H1 (cell line): ENCODE measurements around the gene TMEM209. TPM values are rescaled to one million over a fixed set of nuclear protein-coding genes. Genes with fewer than 3 reads are reported as not detected.

Experiments
- CTCF ChIA-PET: fragments of 300-600 bp; sonication (Branson Sonifier 250); formaldehyde crosslinking; loops from one replicate; lab custom pipeline; 2021; ENCODE audit not compliant: partially characterized antibody; lab: Charles Lee
- POLR2A ChIA-PET: fragments of 300-600 bp; sonication (Branson Sonifier 250); formaldehyde crosslinking; loops from one replicate; lab custom pipeline; 2021; ENCODE audit warnings: inconsistent platforms; ENCODE audit not compliant: partially characterized antibody; lab: Charles Lee
- DNase-seq, 2 experiments: peaks; one replicate each; pipeline versions ENCODE4 v3.0.0 to v3.0.0-alpha.2; 2010 to 2022; ENCODE audit warnings: low spot score in 2 of 2, low read depth in 1 of 2, mixed read lengths in 1 of 2
- FAIRE-seq: peaks from 2 replicates; lab custom pipeline; 2011; peaks lifted over from hg19 to GRCh38; lab: Jason Lieb, UNC
- H2AFZ ChIP-seq: 2 replicates; pipeline ENCODE4 v1.8.1; 2012; ENCODE audit warnings: low read length, inconsistent platforms
- H2AK5ac ChIP-seq: 2 replicates; pipeline ENCODE4 v1.6.1; 2013; ENCODE audit warnings: low read depth, low read length
- H2BK120ac ChIP-seq: replicated peaks from 2 replicates; pipeline ENCODE3; 2013; ENCODE audit warnings: low read depth, low read length, inconsistent platforms
- H2BK12ac ChIP-seq: 2 replicates; pipeline ENCODE4 v1.6.1; 2013; ENCODE audit warnings: low read depth, low read length
- H2BK15ac ChIP-seq: 2 replicates; pipeline ENCODE4 v1.6.1; 2013; ENCODE audit warnings: low read length
- H2BK20ac ChIP-seq: 2 replicates; pipeline ENCODE4 v1.6.1; 2013; ENCODE audit warnings: low read length
- H2BK5ac ChIP-seq: 2 replicates; pipeline ENCODE4 v1.6.1; 2013; ENCODE audit warnings: low read depth, low read length
- H3K14ac ChIP-seq: 2 replicates; pipeline ENCODE4 v1.6.1; 2013; ENCODE audit warnings: inconsistent platforms; ENCODE audit not compliant: insufficient read length
- H3K18ac ChIP-seq: 2 replicates; pipeline ENCODE4 v1.6.1; 2013; ENCODE audit warnings: low read length; ENCODE audit errors: extremely low read depth
- H3K23ac ChIP-seq: 2 replicates; pipeline ENCODE4 v1.6.1; 2013; ENCODE audit warnings: inconsistent platforms; ENCODE audit not compliant: insufficient read length
- H3K23me2 ChIP-seq: 2 replicates; pipeline ENCODE4 v1.6.1; 2013; ENCODE audit warnings: low read depth, low read length
- H3K27ac ChIP-seq: 2 replicates; pipeline ENCODE4 v1.6.1; 2011; ENCODE audit warnings: low read depth, low read length, inconsistent platforms
- H3K27me3 ChIP-seq, 4 experiments: replicated peaks in 1 of 4; 1 replicate in 1 of 4; 2 replicates in 3 of 4; pipeline versions ENCODE4 v1.6.1 to v1.8.1; 2011 to 2013; ENCODE audit warnings: low read length in 3 of 4, mild to moderate bottlenecking in 3 of 4, inconsistent platforms in 2 of 4, mixed read lengths in 2 of 4, moderate library complexity in 1 of 4; ENCODE audit not compliant: control insufficient read depth in 3 of 4, insufficient read depth in 3 of 4; ENCODE audit errors: extremely low read depth in 1 of 4
- H3K36me3 ChIP-seq, 4 experiments: 2 replicates each; pipeline versions ENCODE4 v1.6.1 to v1.8.1; 2011 to 2013; ENCODE audit warnings: mild to moderate bottlenecking in 4 of 4, low read length in 3 of 4, moderate library complexity in 2 of 4, control low read depth in 1 of 4, inconsistent platforms in 1 of 4; ENCODE audit not compliant: insufficient read depth in 4 of 4, control insufficient read depth in 2 of 4
- H3K4ac ChIP-seq: replicated peaks from 2 replicates; pipeline ENCODE3; 2013; ENCODE audit warnings: low read length, low read depth, mixed read lengths, inconsistent platforms; ENCODE audit not compliant: insufficient read length
- H3K4me1 ChIP-seq, 4 experiments: replicated peaks in 1 of 4; 1 replicate in 1 of 4; 2 replicates in 3 of 4; pipeline versions ENCODE4 v1.6.1 to v1.8.1; 2011 to 2013; ENCODE audit warnings: low read length in 3 of 4, inconsistent platforms in 2 of 4, mixed read lengths in 1 of 4; ENCODE audit not compliant: insufficient read depth in 4 of 4, control insufficient read depth in 3 of 4
- H3K4me2 ChIP-seq, 2 experiments: 2 replicates each; pipeline versions ENCODE4 v1.6.1 to v1.8.1; 2011 to 2013; ENCODE audit warnings: low read depth in 2 of 2, low read length in 2 of 2, control low read depth in 1 of 2, inconsistent platforms in 1 of 2, mild to moderate bottlenecking in 1 of 2; ENCODE audit not compliant: insufficient read depth in 1 of 2
- H3K4me3 ChIP-seq, 4 experiments: fragments of 200-600, 300-600 bp in 1 of 4; sonication (generic), shearing (Covaris generic), sonication (Bioruptor Twin) in 1 of 4; 2 replicates each; pipeline versions ENCODE4 v1.5.1 to v1.8.1; 2011 to 2016; ENCODE audit warnings: low read length in 4 of 4, low read depth in 3 of 4, control low read depth in 2 of 4, inconsistent platforms in 2 of 4, mild to moderate bottlenecking in 2 of 4, mixed read lengths in 1 of 4, moderate library complexity in 1 of 4; ENCODE audit not compliant: insufficient read depth in 2 of 4; ENCODE audit errors: extremely low read depth in 1 of 4
- H3K56ac ChIP-seq: replicated peaks from 2 replicates; pipeline ENCODE3; 2013; ENCODE audit warnings: low read depth, mild to moderate bottlenecking, mixed read lengths, low read length, inconsistent platforms; ENCODE audit not compliant: insufficient read length
- H3K79me1 ChIP-seq: 2 replicates; pipeline ENCODE4 v1.6.1; 2013; ENCODE audit warnings: low read depth, low read length, control low read depth
- H3K79me2 ChIP-seq, 2 experiments: 2 replicates each; pipeline versions ENCODE4 v1.6.1 to v1.8.1; 2012 to 2013; ENCODE audit warnings: low read length in 2 of 2, mild to moderate bottlenecking in 2 of 2, inconsistent platforms in 1 of 2; ENCODE audit not compliant: insufficient read depth in 2 of 2, control insufficient read depth in 1 of 2
- H3K9ac ChIP-seq, 4 experiments: replicated peaks in 1 of 4; 1 replicate in 1 of 4; 2 replicates in 3 of 4; pipeline versions ENCODE4 v1.6.1 to v1.8.1; 2011 to 2013; ENCODE audit warnings: low read depth in 3 of 4, low read length in 3 of 4, control low read depth in 2 of 4, mild to moderate bottlenecking in 2 of 4, moderate library complexity in 2 of 4, inconsistent platforms in 1 of 4; ENCODE audit errors: extremely low read depth in 1 of 4
- H3K9me3 ChIP-seq, 2 experiments: 2 replicates each; pipeline versions ENCODE4 v1.6.1 to v1.8.1; 2012 to 2013; ENCODE audit warnings: mild to moderate bottlenecking in 2 of 2, moderate library complexity in 2 of 2, control low read depth in 1 of 2, inconsistent platforms in 1 of 2, low read depth in 1 of 2, low read length in 1 of 2, mixed read lengths in 1 of 2; ENCODE audit not compliant: insufficient read depth in 2 of 2
- H4K20me1 ChIP-seq, 2 experiments: replicated peaks in 1 of 2; 2 replicates each; pipeline versions ENCODE3 to v1.8.1; 2011 to 2013; ENCODE audit warnings: inconsistent platforms in 2 of 2, low read length in 2 of 2, mild to moderate bottlenecking in 1 of 2; ENCODE audit not compliant: insufficient read depth in 2 of 2, control insufficient read depth in 1 of 2
- H4K5ac ChIP-seq: 2 replicates; pipeline ENCODE4 v1.6.1; 2013; ENCODE audit warnings: low read length, low read depth, mixed read lengths, inconsistent platforms; ENCODE audit not compliant: insufficient read length
- H4K8ac ChIP-seq: 2 replicates; pipeline ENCODE4 v1.8.0; 2013; ENCODE audit warnings: mild to moderate bottlenecking, moderate library complexity, low read length, inconsistent platforms; ENCODE audit not compliant: insufficient read depth; ENCODE audit errors: extremely low read depth
- H4K91ac ChIP-seq: replicated peaks from 2 replicates; pipeline ENCODE3; 2013; ENCODE audit warnings: low read length, mixed read lengths, inconsistent platforms; ENCODE audit not compliant: insufficient read length
- ATF2 ChIP-seq: IDR thresholded peaks from 2 replicates; pipeline ENCODE4 v1.6.1; 2012; ENCODE audit warnings: low read length, inconsistent platforms
- BRCA1 ChIP-seq: IDR thresholded peaks from 2 replicates; pipeline ENCODE4 v1.6.1; 2012; ENCODE audit warnings: low read depth, low read length, improper control_type of control experiment
- CBX8 ChIP-seq: fragments of 300-800, 300-1000 bp; sonication (generic); IDR thresholded peaks from 2 replicates; pipeline ENCODE4 v1.7.1; 2016; ENCODE audit warnings: low read depth, low read length, borderline replicate concordance
- CEBPB ChIP-seq: IDR thresholded peaks from 2 replicates; pipeline ENCODE4 v1.6.1; 2012; ENCODE audit warnings: low read depth, low read length
- CHD1 ChIP-seq: IDR thresholded peaks from 2 replicates; pipeline ENCODE4 v1.6.1; 2012; ENCODE audit warnings: low read depth, low read length, improper control_type of control experiment
- GABPA ChIP-seq: IDR thresholded peaks from 2 replicates; pipeline ENCODE4 v1.6.1; 2011; ENCODE audit warnings: mild to moderate bottlenecking, low read length, moderate library complexity, borderline replicate concordance; ENCODE audit not compliant: insufficient read depth
- HDAC2 ChIP-seq, 2 experiments: fragments of 300-600 bp in 1 of 2; sonication (generic) in 1 of 2; IDR thresholded peaks; 2 replicates each; pipeline ENCODE4 v1.6.1; 2011 to 2012; ENCODE audit warnings: low read depth in 2 of 2, low read length in 2 of 2, mild to moderate bottlenecking in 2 of 2, moderate library complexity in 2 of 2, borderline replicate concordance in 1 of 2, inconsistent platforms in 1 of 2
- NANOG ChIP-seq: IDR thresholded peaks from 2 replicates; pipeline ENCODE4 v1.6.1; 2011; ENCODE audit warnings: low read length, low read depth, mild to moderate bottlenecking, inconsistent platforms; ENCODE audit not compliant: insufficient read depth, poor library complexity, severe bottlenecking
- POLR2A ChIP-seq, 2 experiments: IDR thresholded peaks; 1 replicate in 1 of 2; 2 replicates in 1 of 2; pipeline ENCODE4 v1.6.1; 2011; ENCODE audit warnings: low read depth in 2 of 2, low read length in 2 of 2, mild to moderate bottlenecking in 2 of 2; ENCODE audit errors: control extremely low read depth in 1 of 2
- RNF2 ChIP-seq: fragments of 200-900, 300-1000 bp; sonication (generic); IDR thresholded peaks from 2 replicates; pipeline ENCODE4 v1.7.1; 2016; ENCODE audit warnings: borderline replicate concordance, low read depth, mild to moderate bottlenecking, antibody characterized with exemption, low read length; ENCODE audit not compliant: poor library complexity, severe bottlenecking; ENCODE audit errors: missing control alignments
- SAP30 ChIP-seq: fragments of 300-600 bp; sonication (generic); IDR thresholded peaks from 2 replicates; pipeline ENCODE4 v1.7.1; 2012; ENCODE audit warnings: low read length, moderate library complexity, mild to moderate bottlenecking, inconsistent platforms; ENCODE audit not compliant: insufficient read depth, insufficient replicate concordance
- polyA plus RNA-seq, 7 experiments: library from polyadenylated mRNA; depleted of rRNA in 3 of 7; stranded (reverse) in 5 of 7; unstranded in 2 of 7; fragments of >200 nt in 5 of 7; fragments of 200-250 nt in 2 of 7; gene quantifications; 1 replicate in 5 of 7; 2 replicates in 1 of 7; 4 replicates in 1 of 7; pipeline versions ENCODE4 v1.2.1 to v1.2.3, GENCODE V29; 2011 to 2013; ENCODE audit warnings: missing spikeins in 2 of 7, mixed read lengths in 2 of 7
- total RNA-seq: library from RNA; stranded (reverse); fragmentation: NEBNext Ultra II Directional; extraction: Animal tissue kit (Norgen Biotek cat#: 25700); gene quantifications from 2 replicates; pipeline ENCODE4 v1.2.1, GENCODE V29; 2021
- TF ChIP-seq, protein P1 (sequence below): IDR thresholded peaks from 2 replicates; pipeline ENCODE4 v1.6.1; 2012; ENCODE audit warnings: inconsistent platforms

The TMEM209 gene
- total and polyA plus RNA-seq, 2 of the 8 experiments (the other 6 are each of a cell fraction or from before 2014, with no cell fraction given): 28.5 to 30.5 TPM

GRCh38 chr7:130207642-130208041 is 2.4 kb upstream of the TMEM209 start, which contains the start of gene SSMEM1:
SSMEM1 (plus strand) TSS chr7:130207860; CDS start chr7:130207911, 51 bp downstream.
- Histone ChIP-seq H4K5ac (no peak within 1 kb of the TSS), H3K56ac (no peak within 1 kb of the TSS), H3K4me3 (no peak within 1 kb of the TSS), H3K4ac (no peak within 1 kb of the TSS), H2AK5ac (no peak within 1 kb of the TSS), H3K27me3 (no peaks in the 10 kb centered on the region), H3K4me2 (no peak within 1 kb of the TSS), H3K9ac (no peak within 1 kb of the TSS; a peak in 1 of 7 replicates), H2BK5ac (no peak within 1 kb of the TSS), H3K14ac (no peak within 1 kb of the TSS), H3K36me3 (peaks cover 2 to 9% (median 7%) of the 10 kb centered on the region in 4 experiments; a peak in 5 of 8 replicates), H3K79me2 (peaks cover 0 to 7% of the 10 kb centered on the region in 2 experiments; a peak in 1 of 4 replicates), H2AFZ (no peak within 1 kb of the TSS), H2BK120ac (no peak within 1 kb of the TSS), H3K27ac (no peak within 1 kb of the TSS), H2BK20ac (no peak within 1 kb of the TSS), H3K4me1 (no peaks in the 10 kb centered on the region), H4K91ac (no peak within 1 kb of the TSS), H3K23me2 (no peaks in the 10 kb centered on the region), H2BK12ac (no peak within 1 kb of the TSS), H2BK15ac (no peak within 1 kb of the TSS), H3K23ac (no peak within 1 kb of the TSS), H3K79me1 (peaks cover 2% of the 10 kb centered on the region; the same call in 1 of the 2 replicates), H3K18ac (no peak within 1 kb of the TSS), H4K8ac (no peak within 1 kb of the TSS), H4K20me1 (no peaks in the 10 kb centered on the region), H3K9me3 (no peaks in the 10 kb centered on the region)
- no peak for DNase-seq
- ChIA-PET CTCF (interaction anchor here (1.1 to 1.3 kb wide), 2 partner anchors 130 to 550 kb away, joined by 3 to 4 read pairs; no protein-coding TSS in a partner anchor), POLR2A (no interaction called here)
- FAIRE-seq: no peak
- no peak for TF ChIP-seq CEBPB
- no peak for TF ChIP-seq CBX8
- no peak for TF ChIP-seq BRCA1
- TF ChIP-seq POLR2A (IDR thresholded peaks at IDR 0.05; ENCODE audit: control extremely low read depth in 1 of 2, low read depth in 2 of 2, low read length in 2 of 2): no peak
- TF ChIP-seq SAP30: no peak
- TF ChIP-seq NANOG: no peak
- TF ChIP-seq ATF2: no peak
- no peak for TF ChIP-seq RNF2
- TF ChIP-seq, protein P1, sequence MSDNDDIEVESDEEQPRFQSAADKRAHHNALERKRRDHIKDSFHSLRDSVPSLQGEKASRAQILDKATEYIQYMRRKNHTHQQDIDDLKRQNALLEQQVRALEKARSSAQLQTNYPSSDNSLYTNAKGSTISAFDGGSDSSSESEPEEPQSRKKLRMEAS: no peak
- no peak for TF ChIP-seq HDAC2 (IDR thresholded peaks at IDR 0.05; ENCODE audit: borderline replicate concordance in 1 of 2, low read depth in 2 of 2, low read length in 2 of 2)
- no peak for TF ChIP-seq CHD1
- no peak for TF ChIP-seq GABPA
